Endodermal cell (in vitro differentiated cells): ENCODE measurements around the gene ACTN1. TPM values are rescaled to one million over a fixed set of nuclear protein-coding genes. Genes with fewer than 3 reads are reported as not detected.

Experiments used
- DNase-seq: peaks from one replicate; pipeline ENCODE4 v3.0.0-alpha.2; 2017
- H3K27ac ChIP-seq: 2 replicates; pipeline ENCODE4 v1.5.1; 2013; ENCODE audit warnings: mild to moderate bottlenecking, low read depth, low read length, moderate library complexity
- H3K27me3 ChIP-seq: 2 replicates; pipeline ENCODE4 v1.6.1; 2013; ENCODE audit warnings: mild to moderate bottlenecking, low read length, moderate library complexity; ENCODE audit not compliant: insufficient read depth, control insufficient read depth, poor library complexity, severe bottlenecking
- H3K36me3 ChIP-seq: 2 replicates; pipeline ENCODE4 v1.7.0; 2013; ENCODE audit warnings: mild to moderate bottlenecking, low read length, moderate library complexity; ENCODE audit not compliant: control insufficient read depth, insufficient read depth
- H3K4me1 ChIP-seq: one replicate; pipeline ENCODE4 v1.7.0; 2013; ENCODE audit warnings: low read length; ENCODE audit not compliant: control insufficient read depth, insufficient read depth
- H3K4me3 ChIP-seq: 2 replicates; pipeline ENCODE4 v1.5.1; 2013; ENCODE audit warnings: mild to moderate bottlenecking, low read length, moderate library complexity
- H3K9ac ChIP-seq: 2 replicates; pipeline ENCODE4 v1.6.1; 2013; ENCODE audit warnings: mild to moderate bottlenecking, low read length, moderate library complexity; ENCODE audit not compliant: poor library complexity, severe bottlenecking; ENCODE audit errors: extremely low read depth
- H3K9me3 ChIP-seq: 2 replicates; pipeline ENCODE4 v1.6.1; 2013; ENCODE audit warnings: mild to moderate bottlenecking, low read length, moderate library complexity; ENCODE audit not compliant: control insufficient read depth
- H3K27ac Mint-ChIP-seq: 2 replicates; pipeline ENCODE4 v1.8.0; 2020; ENCODE audit warnings: mixed read lengths
- H3K27me3 Mint-ChIP-seq: 2 replicates; pipeline ENCODE4 v1.8.0; 2021; ENCODE audit warnings: mild to moderate bottlenecking, mixed read lengths; ENCODE audit not compliant: insufficient read depth
- H3K36me3 Mint-ChIP-seq: 2 replicates; pipeline ENCODE4 v1.8.0; 2020; ENCODE audit warnings: low read depth, mixed read lengths
- H3K4me1 Mint-ChIP-seq: 2 replicates; pipeline ENCODE4 v1.8.0; 2020; ENCODE audit warnings: mixed read lengths
- H3K4me3 Mint-ChIP-seq: 2 replicates; pipeline ENCODE4 v1.8.0; 2020; ENCODE audit warnings: mild to moderate bottlenecking, moderate library complexity, mixed read lengths
- H3K9me3 Mint-ChIP-seq: 2 replicates; pipeline ENCODE4 v1.8.0; 2020; ENCODE audit warnings: mild to moderate bottlenecking, mixed read lengths
- WGBS, 2 experiments: methylation state at CpG; one replicate each; pipeline versions ENCODE4 v1.1.5 to v1.1.7; 2013; ENCODE audit warnings: missing lambda C conversion rate in 2 of 2, mixed read lengths in 1 of 2; ENCODE audit not compliant: insufficient coverage in 1 of 2, insufficient read length in 1 of 2; 5-methylcytosine and 5-hydroxymethylcytosine counted together
- total RNA-seq, 2 donors: library from RNA; stranded (reverse); fragmentation: NEBNext Ultra II Directional in 1 of 2; extraction: Animal tissue kit (Norgen Biotek cat#: 25700) in 1 of 2; gene quantifications; 2 replicates in 1 of 2; 3 replicates in 1 of 2; pipeline ENCODE4 v1.2.1, GENCODE V29; 2021
- TF ChIP-seq, protein P1 (sequence below): fragments of 200-600 bp; sonication (generic); conservative IDR thresholded peaks from 2 replicates; pipeline ENCODE4 v1.5.0; 2021; ENCODE audit warnings: antibody characterized with exemption, mild to moderate bottlenecking

The ACTN1 gene
- total RNA-seq, 2 donors from 2014 or later: 190 to 275 TPM

DNA sequence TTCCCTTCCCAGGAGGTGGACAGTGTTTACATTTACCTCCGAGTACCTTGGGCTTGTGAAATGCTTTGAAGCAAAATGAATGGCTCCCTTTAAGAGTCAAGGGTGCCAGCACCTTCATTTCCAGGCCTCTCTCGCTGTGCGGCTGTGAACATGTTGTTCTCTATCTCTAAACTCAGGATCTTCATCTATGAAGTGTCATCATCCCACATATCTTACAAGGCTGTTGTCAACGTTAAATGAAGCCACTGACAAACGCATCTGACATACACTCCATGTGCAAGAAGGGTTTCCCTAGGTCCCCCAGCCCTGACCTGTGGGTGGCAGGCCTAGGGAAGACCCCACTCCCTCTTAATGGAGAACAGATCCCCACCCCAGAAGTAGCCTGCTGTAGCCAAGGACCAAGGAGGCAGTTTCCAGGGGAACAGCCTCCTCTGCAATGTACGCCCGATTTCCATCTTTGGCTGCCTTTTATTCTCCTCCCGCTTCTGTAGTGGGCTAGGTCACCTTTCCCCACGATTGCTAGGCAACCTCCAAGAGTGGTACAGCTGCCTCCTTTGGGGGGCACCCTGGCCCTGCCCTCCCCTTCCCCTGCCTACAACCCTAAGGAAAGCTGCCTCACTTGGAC is 7.6 kb downstream of the ACTN1 start:
- Histone ChIP-seq H3K9ac (no peak overlapping the region), H3K4me1 (peaks cover 26% of the 10 kb centered on the region), H3K4me3 (no peak overlapping the region), H3K36me3 (peaks cover 95% of the 10 kb centered on the region), H3K27ac (no peak overlapping the region), H3K9me3 (no peaks in the 10 kb centered on the region), H3K27me3 (no peaks in the 10 kb centered on the region)
- Mint-ChIP-seq H3K36me3 (peaks cover 46% of the 10 kb centered on the region), H3K27ac (peak overlapping the region; percentile 15), H3K27me3 (no peaks in the 10 kb centered on the region), H3K4me3 (no peak overlapping the region), H3K4me1 (peaks cover 69% of the 10 kb centered on the region), H3K9me3 (no peaks in the 10 kb centered on the region)
- TF ChIP-seq, protein P1, sequence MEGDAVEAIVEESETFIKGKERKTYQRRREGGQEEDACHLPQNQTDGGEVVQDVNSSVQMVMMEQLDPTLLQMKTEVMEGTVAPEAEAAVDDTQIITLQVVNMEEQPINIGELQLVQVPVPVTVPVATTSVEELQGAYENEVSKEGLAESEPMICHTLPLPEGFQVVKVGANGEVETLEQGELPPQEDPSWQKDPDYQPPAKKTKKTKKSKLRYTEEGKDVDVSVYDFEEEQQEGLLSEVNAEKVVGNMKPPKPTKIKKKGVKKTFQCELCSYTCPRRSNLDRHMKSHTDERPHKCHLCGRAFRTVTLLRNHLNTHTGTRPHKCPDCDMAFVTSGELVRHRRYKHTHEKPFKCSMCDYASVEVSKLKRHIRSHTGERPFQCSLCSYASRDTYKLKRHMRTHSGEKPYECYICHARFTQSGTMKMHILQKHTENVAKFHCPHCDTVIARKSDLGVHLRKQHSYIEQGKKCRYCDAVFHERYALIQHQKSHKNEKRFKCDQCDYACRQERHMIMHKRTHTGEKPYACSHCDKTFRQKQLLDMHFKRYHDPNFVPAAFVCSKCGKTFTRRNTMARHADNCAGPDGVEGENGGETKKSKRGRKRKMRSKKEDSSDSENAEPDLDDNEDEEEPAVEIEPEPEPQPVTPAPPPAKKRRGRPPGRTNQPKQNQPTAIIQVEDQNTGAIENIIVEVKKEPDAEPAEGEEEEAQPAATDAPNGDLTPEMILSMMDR: no peak
- no peak for DNase-seq
- 91 to 93% methylated on average over 5 to 9 of the region's 9 CpGs for WGBS, 2 experiments

DNA sequence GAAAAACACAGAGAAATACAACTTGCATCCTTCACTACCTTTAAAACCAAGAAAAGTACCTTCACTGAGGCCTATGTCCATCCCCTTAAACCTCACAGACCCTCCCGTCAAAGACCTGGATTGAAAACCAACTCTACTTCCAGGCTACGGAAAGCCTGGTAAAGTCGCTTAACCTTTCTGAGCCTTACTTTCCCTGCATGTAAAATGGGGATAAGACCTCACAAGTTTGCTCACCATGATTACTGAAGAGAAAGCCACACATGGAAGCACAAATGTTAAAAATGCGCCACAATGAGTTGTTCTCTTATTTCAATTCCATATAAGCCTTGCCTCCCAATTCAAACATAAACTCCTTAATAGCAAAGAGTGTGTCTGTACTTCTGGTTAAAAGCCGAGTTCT is 8.4 kb downstream of the ACTN1 start:
- H3K9me3 Mint-ChIP-seq: no peaks in the 10 kb centered on the region

DNA sequence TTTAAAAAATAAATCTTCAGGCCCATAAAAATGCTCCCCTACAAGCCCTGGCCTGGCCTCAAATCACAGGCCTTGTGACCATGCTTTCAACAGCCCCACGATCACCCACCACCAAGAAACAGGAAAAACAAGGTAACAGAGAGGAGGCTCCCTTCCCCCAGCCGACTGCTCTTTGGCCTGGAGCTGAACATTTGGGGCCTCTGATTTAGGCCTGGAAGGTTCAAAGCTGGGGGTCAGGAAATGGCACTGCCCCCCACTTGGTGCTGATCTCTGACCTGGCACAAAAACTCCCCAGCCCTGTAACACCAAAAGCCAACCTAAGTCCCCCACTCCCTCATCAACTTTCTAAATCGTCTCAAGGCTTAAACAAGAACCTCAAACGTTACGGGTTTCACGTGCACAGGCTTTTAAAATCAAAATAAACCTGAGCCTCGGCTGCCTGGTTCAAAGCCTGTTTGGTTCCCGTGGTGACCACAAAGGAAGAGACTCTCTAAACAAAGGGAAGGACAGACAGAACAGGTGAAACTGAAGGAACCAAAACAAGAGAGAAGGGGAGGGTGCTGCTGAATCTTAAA is 9.0 kb downstream of the ACTN1 start:
- Mint-ChIP-seq H3K9me3 (no peaks in the 10 kb centered on the region), H3K36me3 (peaks cover 38% of the 10 kb centered on the region), H3K27me3 (no peaks in the 10 kb centered on the region), H3K4me1 (peaks cover 66% of the 10 kb centered on the region), H3K4me3 (peak overlapping the region; percentile 11), H3K27ac (peak overlapping the region; percentile 88)
- Histone ChIP-seq H3K27ac (peak overlapping the region; percentile 13), H3K4me3 (no peak overlapping the region), H3K9me3 (no peaks in the 10 kb centered on the region), H3K36me3 (peaks cover 92% of the 10 kb centered on the region), H3K9ac (peak overlapping the region; percentile 32), H3K4me1 (peaks cover 26% of the 10 kb centered on the region), H3K27me3 (no peaks in the 10 kb centered on the region)
- DNase-seq: peak; percentile 50
- TF ChIP-seq, protein P1: no peak
- 70% methylated on average over 2 to 8 of the region's 8 CpGs for WGBS, 2 experiments

More for the DNA sequence above, 8.4 kb downstream of the ACTN1 start:
- Histone ChIP-seq H3K9me3 (no peaks in the 10 kb centered on the region), H3K4me1 (peaks cover 27% of the 10 kb centered on the region), H3K27me3 (no peaks in the 10 kb centered on the region), H3K9ac (peak overlapping the region; percentile 32), H3K36me3 (peaks cover 94% of the 10 kb centered on the region), H3K27ac (peak overlapping the region; percentile 13), H3K4me3 (peak overlapping the region; percentile 51)
- H3K4me1 Mint-ChIP-seq: peaks cover 67% of the 10 kb centered on the region
- H3K27me3 Mint-ChIP-seq: no peaks in the 10 kb centered on the region
- H3K27ac Mint-ChIP-seq: peak overlapping the region; percentile 88
- TF ChIP-seq, protein P1: no peak
- 76 to 82% methylated on average over 4 to 5 of the region's 5 CpGs for WGBS, 2 experiments
- no peak for DNase-seq
- H3K36me3 Mint-ChIP-seq: peaks cover 42% of the 10 kb centered on the region
- no peak overlapping the region for H3K4me3 Mint-ChIP-seq
